RCC 7860 (cell line): ENCODE results near the gene SP3.

Source experiments
- DNase-seq: peaks from one replicate; pipeline ENCODE4 v3.0.0-alpha.2; 2015; ENCODE audit warnings: low spot score
- FAIRE-seq: peaks from 2 replicates; lab custom pipeline; 2012; peaks lifted over from hg19 to GRCh38; lab: Jason Lieb, UNC

The SP3 gene

DNA sequence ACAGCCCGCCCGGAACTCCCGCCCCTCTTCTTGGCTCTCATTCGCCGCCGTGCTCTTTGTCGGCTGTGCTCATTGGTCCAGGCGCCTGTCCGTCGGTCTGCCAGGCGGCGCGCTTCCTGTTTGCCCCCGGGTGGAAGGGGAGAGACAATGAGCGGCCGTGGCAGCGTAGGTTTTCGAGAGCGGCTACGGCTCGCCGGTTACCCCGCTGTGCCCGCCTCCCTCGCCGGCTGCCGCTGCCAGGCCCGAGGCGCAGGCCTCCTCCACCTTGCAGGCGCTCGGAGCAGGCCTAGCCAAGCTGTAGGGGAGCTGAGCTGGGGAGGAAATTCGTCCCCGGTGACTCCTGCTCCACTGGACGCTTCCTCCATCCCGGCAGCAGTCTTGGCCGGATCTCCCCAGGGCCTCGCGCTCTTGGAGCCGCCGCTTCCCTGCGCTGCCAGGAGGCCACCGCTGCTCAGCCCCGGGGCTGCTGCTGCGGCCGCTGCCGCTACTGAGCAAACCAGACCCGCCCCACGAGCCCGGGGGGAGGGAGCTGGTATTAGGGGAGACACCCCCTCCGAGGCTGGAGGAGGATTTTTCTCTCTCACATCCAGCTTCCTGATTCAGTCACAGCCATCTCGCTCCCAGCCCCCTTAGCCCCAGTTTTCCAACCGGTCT, at the start of gene SP3:
Gene SP3, minus strand, starts transcription at position 2 of the 654 bp plus-strand sequence. CDS start 202 bp downstream, outside the sequence.
- DNase-seq (peak; percentile 95), FAIRE-seq (peak; percentile 72)

DNA sequence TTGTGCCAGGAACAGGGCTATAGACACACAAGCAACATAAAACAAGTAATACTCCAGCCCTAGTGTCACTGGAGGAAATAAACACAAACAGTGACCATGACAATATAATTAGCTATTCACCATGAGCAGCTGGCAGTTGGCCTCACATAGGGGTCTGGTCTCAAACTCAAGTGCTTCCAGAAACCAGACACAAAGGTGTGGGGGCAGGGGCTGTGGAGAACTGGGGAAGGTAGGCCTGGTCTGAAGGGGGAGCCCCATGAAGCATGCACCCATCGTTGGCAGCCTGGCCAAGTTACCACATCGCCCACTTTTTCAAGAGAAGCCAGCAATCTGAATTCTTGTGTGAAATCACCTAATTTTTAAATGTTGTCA, 49.5 kb upstream of the SP3 start:
- DNase-seq (no peak), FAIRE-seq (no peak)

DNA sequence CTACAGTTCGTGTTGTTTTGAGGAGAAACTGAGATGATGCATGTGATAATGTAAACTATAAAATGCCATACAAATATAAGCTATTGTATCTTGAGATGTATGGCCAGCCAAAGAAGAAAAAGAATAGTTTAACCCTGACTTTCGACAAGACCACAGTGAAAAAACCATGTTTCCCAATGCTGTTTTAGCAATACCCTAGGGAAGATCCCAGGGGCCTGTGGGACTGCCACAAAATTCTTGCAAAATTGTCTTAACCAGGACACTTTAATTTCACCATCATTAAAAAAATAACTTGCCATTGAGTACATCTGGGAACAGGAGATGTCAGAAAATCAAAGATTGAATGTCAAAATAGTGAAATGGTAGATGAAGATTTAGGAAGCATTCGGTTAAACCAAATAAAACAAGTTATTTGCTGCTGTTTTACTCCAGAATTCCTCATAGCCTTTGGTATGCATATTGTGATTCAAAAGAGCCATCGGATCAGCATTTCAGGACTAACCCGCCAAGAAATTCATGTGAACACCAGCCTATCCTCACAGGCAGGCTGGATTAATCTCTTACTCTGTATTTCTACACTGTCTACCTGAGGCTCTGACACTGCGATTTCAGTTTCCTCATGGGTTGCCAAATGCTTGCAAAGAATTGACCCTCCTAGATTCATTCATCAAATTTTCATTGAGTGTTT, 49.0 kb upstream of the SP3 start:
- DNase-seq: no peak

DNA sequence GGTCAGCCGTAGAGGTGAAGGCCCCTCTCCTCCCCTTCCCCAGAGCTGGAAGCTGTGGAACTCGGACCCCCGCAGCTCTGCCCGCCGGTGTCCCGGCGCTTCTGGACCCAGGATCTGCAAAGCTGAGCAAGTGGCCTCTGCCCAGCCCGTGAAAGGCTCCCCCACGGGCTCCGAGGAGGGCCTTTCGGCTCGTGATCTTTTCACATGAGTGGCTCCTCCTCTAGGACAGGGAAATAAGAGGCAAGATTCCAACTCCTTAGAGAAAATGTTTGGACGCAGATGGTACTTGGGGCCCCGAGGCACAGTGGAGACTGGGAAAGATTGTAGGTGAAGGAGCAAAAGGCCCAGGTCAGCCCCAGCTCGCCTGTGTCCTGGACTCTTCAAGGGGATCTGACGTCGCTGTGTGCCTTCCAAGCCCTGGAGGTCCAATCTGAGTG, 48.2 kb upstream of the SP3 start:
- FAIRE-seq: no peak
- no peak for DNase-seq

More for the DNA sequence above, 49.0 kb upstream of the SP3 start:
- no peak for FAIRE-seq

DNA sequence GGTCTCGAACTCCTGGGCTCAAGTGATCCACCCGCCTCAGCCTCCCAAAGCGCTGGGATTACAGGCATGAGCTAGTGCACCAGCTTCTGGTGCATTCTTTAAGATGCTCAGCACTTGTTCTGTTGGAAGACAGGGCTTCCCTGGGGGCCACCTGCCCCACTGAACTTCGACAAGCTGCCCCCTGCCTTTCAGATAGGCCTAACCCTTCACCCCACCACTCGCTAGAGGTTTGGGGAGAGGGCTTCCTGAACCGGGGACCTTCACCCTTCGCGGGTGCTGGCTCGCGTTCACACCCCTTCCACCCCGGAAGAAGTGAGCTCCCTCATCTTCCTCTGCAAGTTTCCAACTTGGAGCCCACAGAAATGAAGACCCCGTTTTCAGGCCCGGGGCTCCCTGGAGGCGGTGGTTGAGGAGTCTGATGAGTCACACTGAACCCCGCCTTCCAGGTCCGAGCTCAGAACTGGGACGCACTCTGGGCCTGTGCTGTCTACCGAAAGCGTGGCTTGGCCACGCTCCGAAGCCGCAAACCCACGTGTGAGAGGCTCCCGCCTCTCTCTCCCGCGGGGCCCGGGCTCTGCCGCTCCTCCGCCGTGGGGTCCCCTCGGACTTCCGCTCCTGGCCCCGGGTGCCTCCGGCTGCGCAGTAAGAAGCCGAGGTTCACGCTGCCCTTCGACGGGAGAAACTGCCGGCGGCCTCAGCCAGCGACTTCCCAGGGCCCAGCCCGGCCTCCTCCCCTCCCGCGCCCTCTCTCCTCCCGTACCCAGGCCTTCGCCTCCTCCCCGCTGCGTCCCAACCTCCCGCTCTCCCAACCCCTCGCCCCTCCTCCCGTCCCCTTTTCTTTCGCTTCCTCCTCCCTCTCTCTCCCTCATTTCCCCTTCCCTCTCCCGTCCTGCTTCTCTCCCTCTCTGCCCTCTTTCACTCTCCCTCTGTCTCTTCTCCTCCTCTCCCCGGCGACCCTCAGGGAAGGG, 47.5 kb upstream of the SP3 start:
- no peak for DNase-seq
- no peak for FAIRE-seq

DNA sequence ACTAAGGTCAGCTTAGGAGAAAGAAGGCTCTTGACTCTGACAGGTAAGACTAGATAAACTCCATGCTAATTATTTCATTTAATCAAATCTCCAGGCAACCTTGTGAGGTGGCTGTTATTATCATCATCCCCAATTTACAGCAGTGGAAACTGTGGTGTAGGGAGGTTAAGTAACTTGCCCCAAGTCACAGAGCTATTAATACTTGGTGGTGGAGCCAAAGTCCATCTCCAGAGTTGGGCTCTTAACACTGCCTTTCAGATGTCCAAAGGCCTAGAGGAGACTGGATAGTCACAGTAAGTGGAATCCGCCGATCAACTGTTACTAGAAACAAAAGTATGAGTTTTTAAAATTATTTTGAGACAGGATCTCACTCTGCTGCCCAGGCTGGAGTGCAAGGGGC, 46.6 kb upstream of the SP3 start:
- DNase-seq (no peak), FAIRE-seq (no peak)

DNA sequence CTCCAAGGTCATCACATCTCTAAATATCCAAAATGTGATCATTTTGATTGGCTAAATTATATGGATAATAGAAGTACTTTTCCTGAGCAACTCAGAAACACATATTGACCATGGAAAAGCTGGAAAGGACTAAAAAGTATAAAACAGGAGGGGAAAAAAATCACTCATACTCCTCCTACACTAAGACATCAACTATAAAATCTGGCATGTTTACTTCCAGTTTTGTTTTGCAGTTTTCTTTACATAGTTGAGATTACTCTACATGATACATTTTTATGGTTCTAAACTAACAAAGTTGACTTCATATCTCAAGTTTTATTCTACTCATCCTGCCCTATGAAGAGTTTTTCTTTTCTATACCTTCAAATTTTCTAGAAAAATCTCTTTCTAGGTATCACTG, 46.0 kb upstream of the SP3 start:
- DNase-seq: no peak
- FAIRE-seq: no peak

DNA sequence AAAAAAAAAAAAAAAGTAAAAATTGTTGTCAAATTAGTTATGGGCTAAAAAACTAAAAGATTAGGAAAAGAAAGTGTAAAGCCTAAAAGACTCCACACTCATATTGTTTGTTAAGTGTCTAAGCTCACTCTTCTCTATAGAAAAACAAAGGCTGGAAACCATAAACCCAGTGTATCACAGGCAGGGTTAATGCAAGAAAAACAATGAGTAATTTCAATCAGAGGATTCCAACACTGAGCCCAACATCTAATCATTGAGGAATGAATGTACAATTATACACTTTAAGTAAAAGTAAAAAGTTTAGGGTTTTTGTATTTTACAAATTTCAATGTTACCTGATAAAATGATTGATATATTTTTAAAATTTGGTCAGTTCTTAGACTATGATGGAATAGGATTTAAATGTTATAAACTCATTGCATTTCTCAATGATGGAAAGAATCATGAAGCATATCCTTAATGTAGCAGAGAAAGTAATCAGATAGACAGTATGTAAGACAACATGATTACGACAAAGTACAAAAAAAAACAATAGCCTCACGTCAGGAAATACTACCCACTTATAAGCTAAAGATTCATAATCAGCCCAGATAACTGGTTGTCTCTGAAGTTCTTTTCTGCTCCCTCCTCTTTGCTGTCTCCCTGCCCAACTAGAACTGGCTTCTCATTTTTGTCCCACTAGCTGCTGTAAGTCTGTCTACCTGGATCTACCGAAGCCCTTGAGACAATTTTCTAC, 44.5 kb upstream of the SP3 start:
- DNase-seq (no peak), FAIRE-seq (peak; percentile 39)

DNA sequence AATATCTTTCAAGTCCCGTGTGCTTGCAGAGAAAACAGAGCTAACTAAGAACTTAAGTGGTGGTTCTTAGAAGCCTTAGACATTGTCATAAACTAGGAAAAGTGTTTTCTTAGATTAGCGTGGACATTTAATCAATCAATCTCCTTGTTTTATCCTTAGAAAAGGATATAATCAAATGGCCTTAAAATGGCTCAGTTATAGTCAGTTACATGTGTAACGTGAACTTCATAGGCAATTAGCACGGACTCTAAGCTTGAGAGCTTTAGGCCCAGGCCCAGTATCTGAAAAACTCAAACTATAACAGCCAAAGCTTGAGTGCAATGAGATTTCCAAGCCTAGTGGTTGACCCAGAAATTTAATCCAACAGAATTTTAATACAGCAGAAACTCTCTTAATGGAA, 43.5 kb upstream of the SP3 start:
- DNase-seq: no peak
- FAIRE-seq: no peak

DNA sequence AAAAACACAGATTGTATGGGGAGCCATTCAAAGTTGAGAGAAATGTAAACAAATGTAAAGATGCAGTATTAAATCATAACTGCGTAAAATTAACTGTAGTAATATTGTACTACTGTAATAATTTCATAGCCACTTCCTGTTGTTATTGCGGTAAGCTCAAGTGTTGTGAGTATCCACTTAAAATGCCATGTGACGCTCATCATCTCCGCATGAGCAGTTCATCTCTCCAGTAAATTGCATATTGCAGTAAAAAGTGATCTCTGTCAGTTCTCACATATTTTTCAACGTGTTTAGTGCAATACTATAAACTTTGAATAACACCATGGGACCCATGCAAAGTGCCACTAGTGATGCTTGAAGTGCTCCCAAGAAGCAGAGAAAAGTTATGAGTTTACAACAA, 41.8 kb upstream of the SP3 start:
- DNase-seq: no peak
- FAIRE-seq: no peak

DNA sequence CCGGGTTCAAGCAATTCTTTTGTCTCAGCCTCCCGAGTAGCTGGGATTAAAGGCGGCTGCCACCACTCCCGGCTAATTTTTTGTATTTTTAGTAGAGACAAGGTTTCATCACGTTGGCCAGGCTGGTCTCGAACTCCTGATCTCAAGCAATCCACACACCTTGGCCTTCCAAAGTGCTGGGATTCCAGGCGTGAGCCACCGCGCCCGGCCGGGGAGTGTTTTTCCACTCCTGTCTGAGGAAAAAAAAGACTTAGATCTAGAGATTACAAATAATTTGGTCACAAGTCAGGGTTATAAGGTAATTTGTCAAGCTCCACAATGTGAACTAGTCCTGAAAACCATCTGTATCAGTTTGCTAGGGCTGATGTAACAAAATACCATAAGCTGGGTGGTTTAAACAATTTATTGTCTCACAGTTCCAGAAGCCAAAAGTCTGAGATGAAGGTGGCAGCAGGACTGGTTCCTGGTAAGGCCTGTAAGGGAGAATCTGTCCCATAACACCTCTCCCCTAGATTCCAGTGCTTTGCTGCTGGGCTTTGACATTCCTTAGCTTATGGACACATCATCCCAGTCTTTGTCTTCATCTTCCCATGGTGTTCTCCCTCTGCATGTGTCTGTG, 40.7 kb upstream of the SP3 start:
- FAIRE-seq: no peak
- DNase-seq: no peak

DNA sequence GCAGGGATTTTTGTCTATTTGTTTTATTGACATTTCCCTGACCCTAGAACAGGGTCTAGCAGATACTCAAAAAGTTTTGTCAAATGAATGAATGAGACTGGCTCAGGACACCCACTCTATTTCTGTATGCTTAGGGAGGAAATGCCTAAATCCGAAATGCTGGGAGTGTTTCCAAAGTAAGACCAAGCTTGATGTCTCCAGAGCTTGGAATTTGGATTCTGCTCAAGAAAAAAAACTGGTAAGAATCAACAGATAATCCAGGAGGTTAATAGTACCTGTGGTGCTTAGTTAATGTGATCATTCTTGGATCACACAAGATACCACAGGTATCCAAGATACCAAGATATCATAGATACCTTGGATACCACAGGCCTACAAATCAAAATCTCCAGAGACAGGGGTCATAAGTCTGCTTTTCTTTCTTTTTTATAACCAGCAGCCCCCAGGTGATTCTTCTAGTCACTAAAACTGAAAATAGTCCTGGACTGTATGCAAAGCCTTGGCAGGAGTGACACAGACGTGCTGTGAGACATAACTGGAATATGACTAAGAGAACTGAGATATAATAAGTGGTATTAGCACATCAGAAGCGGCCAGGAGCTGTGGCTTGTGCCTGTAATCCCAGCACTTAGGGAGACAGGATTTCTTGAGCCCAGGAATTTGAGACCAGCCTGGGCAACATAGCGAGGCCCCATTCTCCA, 39.9 kb upstream of the SP3 start:
- DNase-seq (peak; percentile 66), FAIRE-seq (peak; percentile 38)

DNA sequence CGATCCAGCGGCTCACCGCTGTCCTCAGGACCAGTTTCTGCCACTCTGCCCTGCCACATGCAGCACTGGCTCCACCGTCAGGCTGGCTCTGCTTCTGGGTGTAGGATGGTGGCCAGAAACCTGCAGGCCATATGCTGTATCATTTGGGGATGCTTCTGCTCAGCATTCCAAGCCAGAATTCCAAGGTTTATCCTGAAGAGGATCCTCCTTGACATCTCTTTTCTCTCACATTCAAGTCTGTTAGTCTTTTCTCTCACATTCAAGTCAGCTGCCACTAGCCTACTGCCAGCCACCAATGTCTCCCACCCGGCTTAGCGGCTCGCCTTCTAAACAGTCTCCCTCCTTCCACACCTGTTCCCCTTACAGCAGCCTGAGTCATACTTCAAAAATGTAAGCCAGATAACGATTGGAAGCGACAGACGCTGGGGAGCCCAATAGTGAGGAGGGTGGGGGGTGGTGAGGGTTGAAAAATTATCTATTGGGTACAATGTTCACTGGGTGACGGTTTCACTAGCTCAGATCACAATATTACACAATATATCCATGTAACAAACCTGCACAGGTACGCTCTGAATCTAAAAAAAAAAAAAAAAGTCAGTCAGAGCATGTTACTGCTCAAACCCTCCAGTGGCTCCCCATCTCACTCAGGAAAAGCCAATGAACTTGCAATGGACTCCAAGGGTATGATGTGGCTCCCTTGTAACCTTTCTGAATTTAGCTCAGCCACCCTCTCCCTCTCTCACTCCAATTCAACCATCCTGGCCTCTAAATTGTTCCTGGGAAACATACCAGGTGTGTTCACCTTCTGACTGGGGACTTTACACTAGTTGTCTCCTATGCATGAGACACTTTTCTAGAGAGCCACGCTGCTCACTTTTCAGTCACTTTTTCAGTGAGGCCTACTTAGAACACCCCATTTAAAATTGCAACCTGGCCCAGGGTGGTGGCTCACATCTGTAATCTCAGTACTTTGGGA, 38.8 kb upstream of the SP3 start:
- FAIRE-seq (no peak), DNase-seq (no peak)

DNA sequence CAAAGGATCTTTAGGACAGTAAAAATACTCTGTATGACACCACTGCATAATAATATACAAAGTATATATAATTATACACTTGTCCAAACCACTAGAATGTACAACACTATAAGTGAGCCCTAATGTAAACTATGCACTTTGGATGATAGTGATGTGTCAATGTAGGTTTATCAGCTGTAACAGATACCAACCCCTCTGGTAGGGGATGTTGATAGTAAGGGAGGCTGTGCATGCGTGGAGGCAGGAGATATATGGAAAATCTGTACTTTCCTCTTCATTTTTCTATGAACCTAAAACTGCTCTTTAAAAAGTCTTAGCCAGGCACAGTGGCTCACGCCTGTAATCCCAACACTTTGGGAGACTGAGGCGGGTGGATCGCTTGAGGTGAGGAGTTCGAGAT, 37.5 kb upstream of the SP3 start:
- no peak for DNase-seq
- FAIRE-seq: no peak

DNA sequence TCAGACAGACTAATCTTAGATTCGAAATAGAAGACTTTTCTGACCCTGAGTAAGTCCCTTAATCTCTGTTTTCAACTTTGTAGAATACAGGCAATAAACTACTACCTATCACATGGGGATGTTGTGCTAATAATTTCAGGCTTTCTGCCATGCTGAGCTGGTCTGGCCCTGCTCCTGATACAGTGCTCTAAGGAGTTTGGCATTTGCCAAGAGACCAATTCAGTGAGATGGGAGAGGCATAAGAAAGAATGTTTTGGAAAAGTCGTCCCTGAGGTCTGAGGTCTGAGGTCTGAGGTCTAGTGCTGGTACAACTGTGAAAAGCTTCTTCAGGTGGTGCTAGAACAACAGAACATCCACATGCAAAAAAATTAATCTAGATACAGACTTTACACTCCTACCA, 35.9 kb upstream of the SP3 start:
- FAIRE-seq: no peak
- DNase-seq: no peak

DNA sequence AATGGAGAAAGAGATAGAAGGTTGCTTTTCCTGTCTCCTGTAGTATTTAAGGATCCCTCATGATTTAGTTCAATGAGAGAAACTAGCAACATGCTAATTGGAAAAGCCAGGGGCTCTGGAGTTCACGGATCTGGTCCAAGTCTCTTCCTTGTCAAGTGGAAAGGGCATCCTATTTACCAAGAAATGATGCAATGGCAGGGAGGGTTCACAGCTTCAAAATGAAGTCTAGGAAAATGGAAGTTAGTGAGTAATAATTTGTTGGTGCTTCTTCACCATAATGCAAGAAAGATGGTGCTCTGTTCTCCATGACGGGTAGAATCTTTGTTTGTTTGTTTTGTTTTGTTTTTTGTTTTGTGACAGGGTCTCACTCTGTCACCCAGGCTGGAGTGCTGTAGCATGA, 34.6 kb upstream of the SP3 start:
- DNase-seq: no peak
- no peak for FAIRE-seq

DNA sequence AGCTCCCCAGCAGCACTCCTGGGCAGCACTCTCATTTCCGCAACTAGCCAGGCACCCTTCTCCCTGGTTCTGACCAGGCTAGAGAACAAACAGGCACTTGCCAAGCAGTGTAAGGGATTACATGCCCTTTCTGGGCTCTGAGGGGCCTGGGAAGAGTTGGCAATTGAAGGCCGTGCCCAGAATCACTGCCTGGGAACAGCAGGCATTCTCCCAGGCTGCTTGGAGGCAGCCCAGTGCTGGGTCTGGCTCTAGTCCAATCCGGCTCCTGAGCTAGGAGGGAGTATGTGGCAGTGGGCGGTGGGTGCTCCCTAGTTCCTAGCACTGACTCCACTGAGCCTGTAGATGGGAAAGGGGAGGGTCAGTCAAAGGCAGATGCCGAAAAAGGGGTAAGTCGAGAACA, 34.1 kb upstream of the SP3 start:
- DNase-seq (no peak), FAIRE-seq (no peak)

DNA sequence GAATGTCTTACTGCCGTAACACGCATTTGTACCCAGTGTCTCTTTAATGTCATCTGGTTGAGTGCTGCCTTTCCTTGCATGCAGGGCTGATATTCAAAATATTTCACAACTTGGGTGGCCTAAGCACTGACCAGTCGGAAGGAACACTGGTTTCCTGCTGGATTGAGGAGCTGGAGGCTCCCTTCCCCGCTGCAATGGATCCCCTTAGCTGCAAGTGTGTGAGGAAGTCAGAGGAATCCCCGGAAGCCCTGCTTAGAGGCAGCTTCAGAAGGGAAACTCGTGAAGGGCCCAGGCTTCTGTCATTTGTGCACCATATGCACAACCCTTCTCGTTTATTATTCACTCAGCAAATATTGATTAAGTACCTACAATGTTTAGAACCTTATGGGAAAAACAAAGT, 33.2 kb upstream of the SP3 start:
- FAIRE-seq: no peak
- DNase-seq: no peak

DNA sequence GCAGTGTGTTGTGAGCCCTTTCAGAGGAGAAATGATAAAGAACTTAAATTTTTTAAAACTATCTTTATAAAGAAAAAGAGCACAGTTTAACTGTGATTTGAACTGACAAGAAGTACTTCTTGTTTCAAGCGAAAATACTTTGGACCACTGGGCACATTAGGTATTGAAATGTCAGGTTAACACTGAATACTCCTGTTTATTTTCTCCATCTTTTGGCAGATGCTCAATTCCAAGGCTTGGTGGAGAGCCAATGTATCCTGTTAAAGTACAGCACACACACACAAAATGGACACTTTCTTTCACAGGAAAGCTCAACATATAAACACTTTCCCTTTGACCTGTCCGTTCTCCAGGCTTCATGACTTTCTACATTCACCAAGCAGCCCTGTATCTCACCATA, 32.6 kb upstream of the SP3 start:
- no peak for FAIRE-seq
- no peak for DNase-seq
